Measurements from ENCODE around the gene CCDC192. TPM values are rescaled to one million over a fixed set of nuclear protein-coding genes. Genes with fewer than 3 reads are reported as not detected.

Gene CCDC192
- total RNA-seq, 1 donor from 2014 or later = not detected

DNA sequence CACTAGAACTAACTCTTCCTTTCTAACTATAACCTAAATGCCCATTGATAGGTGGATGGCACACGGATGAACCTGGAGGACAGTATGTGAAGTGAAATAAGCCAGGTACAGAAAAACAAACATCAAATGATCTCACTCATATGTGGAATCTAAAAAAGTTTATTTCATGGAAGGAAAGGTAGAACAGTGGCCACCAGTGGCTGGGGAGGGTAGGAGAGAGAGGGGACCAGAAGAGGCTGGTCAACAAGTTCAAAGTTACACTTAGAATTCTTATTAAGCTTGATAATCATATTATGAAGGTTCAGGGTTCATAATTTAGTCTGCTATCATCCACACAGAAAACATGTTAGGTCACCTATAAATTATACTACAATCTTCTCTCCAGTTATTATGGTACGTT is 272.8 kb downstream of the CCDC192 start:
- TF ChIP-seq CTCF (IDR thresholded peaks at IDR 0.05) (no peak), EZH2 (IDR thresholded peaks at IDR 0.05) (no peak), EZH2phosphoT487 (IDR thresholded peaks at IDR 0.05) (no peak)
- no peak overlapping the region for H3K27ac ChIP-seq
- H3K36me3 Mint-ChIP-seq = no peaks in the 10 kb centered on the region
- no peaks in the 10 kb centered on the region for H3K27me3 ChIP-seq
- H3K9me3 ChIP-seq (ENCODE audit: low read depth) = no peaks in the 10 kb centered on the region
- H3K27ac Mint-ChIP-seq = no peak overlapping the region
- H3K4me1 Mint-ChIP-seq = peaks cover 13% of the 10 kb centered on the region
- H4K20me1 ChIP-seq (ENCODE audit: low read depth) = no peaks in the 10 kb centered on the region
- H3K4me1 ChIP-seq = no peaks in the 10 kb centered on the region
- no peak for DNase-seq (ENCODE audit: low spot score)
- no peak overlapping the region for H3K4me3 Mint-ChIP-seq
- H3K9ac ChIP-seq = no peak overlapping the region
- no peak overlapping the region for H3K4me3 ChIP-seq
- no peaks in the 10 kb centered on the region for H3F3A ChIP-seq (ENCODE audit: low read depth)
- H3K36me3 ChIP-seq = no peaks in the 10 kb centered on the region
- H2AFZ ChIP-seq (replicated peaks) = no peak overlapping the region
- H3K9me3 Mint-ChIP-seq = no peaks in the 10 kb centered on the region
- H3K27me3 Mint-ChIP-seq (ENCODE audit: insufficient read depth, low read depth) = no peaks in the 10 kb centered on the region
- no peaks in the 10 kb centered on the region for H3K79me2 ChIP-seq (ENCODE audit: low read depth)
- H3K4me2 ChIP-seq = no peak overlapping the region

DNA sequence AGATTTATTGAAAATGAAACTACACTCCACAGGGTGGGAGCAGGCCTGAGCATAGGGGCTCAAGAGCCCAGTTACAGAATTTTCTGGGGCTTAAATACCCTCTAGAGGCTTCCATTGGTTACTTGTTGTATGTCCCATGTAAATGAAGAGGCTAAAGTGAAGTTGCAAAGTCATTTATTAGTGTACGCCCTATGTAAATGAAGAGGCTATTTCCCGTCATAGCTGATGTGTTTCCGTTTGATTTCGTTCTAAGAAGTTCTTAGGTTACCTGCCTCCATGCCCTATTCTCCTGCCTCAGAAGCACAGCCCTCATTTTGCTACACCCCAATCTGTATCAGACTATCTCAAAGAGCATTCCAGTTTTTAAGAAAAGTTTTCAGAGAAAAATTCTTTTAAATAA is 273.3 kb downstream of the CCDC192 start:
- H3K27me3 ChIP-seq = no peaks in the 10 kb centered on the region
- H3K27ac ChIP-seq = no peak overlapping the region
- Mint-ChIP-seq H3K4me1 (peaks cover 13% of the 10 kb centered on the region), H3K27ac (no peak overlapping the region), H3K4me3 (no peak overlapping the region), H3K27me3 (ENCODE audit: insufficient read depth, low read depth) (no peaks in the 10 kb centered on the region), H3K36me3 (no peaks in the 10 kb centered on the region), H3K9me3 (no peaks in the 10 kb centered on the region)
- no peaks in the 10 kb centered on the region for H3K36me3 ChIP-seq
- no peak overlapping the region for H3K4me3 ChIP-seq
- TF ChIP-seq EZH2phosphoT487 (IDR thresholded peaks at IDR 0.05) (no peak), EZH2 (IDR thresholded peaks at IDR 0.05) (no peak)
- H4K20me1 ChIP-seq (ENCODE audit: low read depth) = no peaks in the 10 kb centered on the region
- H3K9me3 ChIP-seq (ENCODE audit: low read depth) = no peaks in the 10 kb centered on the region
- DNase-seq (ENCODE audit: low spot score) = no peak
- H3K4me1 ChIP-seq = no peaks in the 10 kb centered on the region
- H3F3A ChIP-seq (ENCODE audit: low read depth) = no peaks in the 10 kb centered on the region
- H2AFZ ChIP-seq (replicated peaks) = no peak overlapping the region
- no peak overlapping the region for H3K4me2 ChIP-seq
- no peaks in the 10 kb centered on the region for H3K79me2 ChIP-seq (ENCODE audit: low read depth)
- no peak overlapping the region for H3K9ac ChIP-seq

- Histone ChIP-seq H3F3A (ENCODE audit: low read depth) (no peaks in the 10 kb centered on the region), H3K4me2 (no peak overlapping the region), H3K36me3 (no peaks in the 10 kb centered on the region), H3K4me3 (no peak overlapping the region), H3K27me3 (no peaks in the 10 kb centered on the region), H3K27ac (no peak overlapping the region), H2AFZ (replicated peaks) (no peak overlapping the region), H3K79me2 (ENCODE audit: low read depth) (no peaks in the 10 kb centered on the region), H3K9ac (no peak overlapping the region), H3K9me3 (ENCODE audit: low read depth) (no peaks in the 10 kb centered on the region), H3K4me1 (no peaks in the 10 kb centered on the region), H4K20me1 (ENCODE audit: low read depth) (no peaks in the 10 kb centered on the region)
- Mint-ChIP-seq H3K4me3 (no peak overlapping the region), H3K9me3 (no peaks in the 10 kb centered on the region), H3K4me1 (peaks cover 17% of the 10 kb centered on the region), H3K36me3 (no peaks in the 10 kb centered on the region), H3K27me3 (ENCODE audit: insufficient read depth, low read depth) (no peaks in the 10 kb centered on the region), H3K27ac (no peak overlapping the region)
- no peak for TF ChIP-seq EZH2phosphoT487 (IDR thresholded peaks at IDR 0.05)
- no peak for DNase-seq (ENCODE audit: low spot score)
Measured at GRCh38 chr5:127976991-127977717, 274.0 kb downstream of the CCDC192 start.

- Mint-ChIP-seq H3K36me3 (no peaks in the 10 kb centered on the region), H3K4me3 (no peak overlapping the region), H3K27ac (no peak overlapping the region), H3K27me3 (ENCODE audit: insufficient read depth, low read depth) (no peaks in the 10 kb centered on the region), H3K9me3 (no peaks in the 10 kb centered on the region), H3K4me1 (peaks cover 17% of the 10 kb centered on the region)
- no peaks in the 10 kb centered on the region for H3K9me3 ChIP-seq (ENCODE audit: low read depth)
- H2AFZ ChIP-seq (replicated peaks) = no peak overlapping the region
- H3K4me1 ChIP-seq = no peaks in the 10 kb centered on the region
- DNase-seq (ENCODE audit: low spot score) = no peak
- no peak overlapping the region for H3K27ac ChIP-seq
- no peaks in the 10 kb centered on the region for H3K36me3 ChIP-seq
- H3K4me2 ChIP-seq = no peak overlapping the region
- H3K79me2 ChIP-seq (ENCODE audit: low read depth) = no peaks in the 10 kb centered on the region
- TF ChIP-seq EZH2phosphoT487 (IDR thresholded peaks at IDR 0.05) (no peak), EZH2 (IDR thresholded peaks at IDR 0.05) (no peak), CTCF (IDR thresholded peaks at IDR 0.05) (no peak)
- H3K27me3 ChIP-seq = no peaks in the 10 kb centered on the region
- no peak overlapping the region for H3K9ac ChIP-seq
- H3F3A ChIP-seq (ENCODE audit: low read depth) = no peaks in the 10 kb centered on the region
- H4K20me1 ChIP-seq (ENCODE audit: low read depth) = no peaks in the 10 kb centered on the region
- no peak overlapping the region for H3K4me3 ChIP-seq
Measured at GRCh38 chr5:127978738-127979300, 275.6 kb downstream of the CCDC192 start.
